IPS DF 6.9 (cell line): ENCODE measurements around the gene APOLD1.
"Not testable (repeated sequence)": the region's sequence is repeated elsewhere in the genome, so short reads cannot be mapped to it uniquely, and the experiment has no call there.

Experiments used
- DNase-seq: peaks from one replicate; pipeline ENCODE4 v3.0.0-alpha.2; 2013; ENCODE audit warnings: low read depth, low spot score
- H3K27ac ChIP-seq: one replicate; pipeline ENCODE4 v1.5.1; 2013; ENCODE audit warnings: low read length, control low read depth
- H3K27me3 ChIP-seq: 2 replicates; pipeline ENCODE4 v1.6.1; 2013; ENCODE audit warnings: mild to moderate bottlenecking, low read length; ENCODE audit not compliant: control insufficient read depth, insufficient read depth
- H3K36me3 ChIP-seq: 2 replicates; pipeline ENCODE4 v1.6.1; 2013; ENCODE audit warnings: low read length; ENCODE audit not compliant: control insufficient read depth, insufficient read depth
- H3K4me1 ChIP-seq: 2 replicates; pipeline ENCODE4 v1.6.1; 2013; ENCODE audit warnings: low read length; ENCODE audit not compliant: control insufficient read depth, insufficient read depth
- H3K4me3 ChIP-seq: 2 replicates; pipeline ENCODE4 v1.5.1; 2013; ENCODE audit warnings: mild to moderate bottlenecking, low read length
- H3K9me3 ChIP-seq: 2 replicates; pipeline ENCODE4 v1.6.1; 2013; ENCODE audit warnings: low read length, inconsistent platforms; ENCODE audit not compliant: control insufficient read depth, insufficient read depth
- WGBS: extraction: QIAGEN DNeasy Blood & Tissue Kit; methylation state at CpG from one replicate; pipeline ENCODE4 v1.1.7; 2013; ENCODE audit warnings: mixed read lengths, missing lambda C conversion rate; ENCODE audit not compliant: insufficient read length, insufficient coverage; 5-methylcytosine and 5-hydroxymethylcytosine counted together

Gene APOLD1

DNA sequence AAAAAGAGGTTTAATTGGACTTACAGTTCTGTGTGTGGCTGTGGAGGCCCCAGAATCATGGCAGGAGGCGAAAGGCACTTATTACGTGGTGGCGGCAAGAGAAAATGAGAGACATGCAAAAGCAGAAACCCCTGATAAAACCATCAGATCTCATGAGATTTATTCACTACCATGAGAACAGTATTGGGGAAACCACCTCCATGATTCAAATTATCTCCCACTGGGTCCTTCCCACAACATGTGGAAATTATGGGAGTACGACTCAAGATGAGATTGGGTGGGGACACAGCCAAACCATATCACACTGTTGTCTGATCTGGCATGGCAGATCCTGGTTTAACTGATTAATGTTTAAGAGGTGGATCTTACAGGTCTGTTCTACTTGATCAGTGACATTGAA is 33.2 kb downstream of the APOLD1 start:
- no CpG with 5 or more reads among the region's 4 CpGs for WGBS
- Histone ChIP-seq H3K27ac (no peak overlapping the region), H3K36me3 (peaks cover 5% of the 10 kb centered on the region; the same call in 1 of the 2 replicates), H3K27me3 (no peaks in the 10 kb centered on the region), H3K4me1 (no peaks in the 10 kb centered on the region), H3K9me3 (no peaks in the 10 kb centered on the region), H3K4me3 (no peak overlapping the region)
- DNase-seq, result no peak

- Histone ChIP-seq H3K36me3 (peaks cover 8% of the 10 kb centered on the region; the same call in 1 of the 2 replicates), H3K4me1 (no peaks in the 10 kb centered on the region), H3K9me3 (no peaks in the 10 kb centered on the region), H3K27me3 (no peaks in the 10 kb centered on the region), H3K4me3 (no peak overlapping the region), H3K27ac (no peak overlapping the region)
- WGBS, result no CpG with 5 or more reads among the region's 2 CpGs
- no peak for DNase-seq
Measured at GRCh38 chr12:12819221-12819620, 33.8 kb downstream of the APOLD1 start.

- no peak for DNase-seq
- H3K36me3 ChIP-seq, result peaks cover 12% of the 10 kb centered on the region; the same call in 1 of the 2 replicates
- H3K27ac ChIP-seq, result no peak overlapping the region
Measured at GRCh38 chr12:12819752-12820311, 34.4 kb downstream of the APOLD1 start.

DNA sequence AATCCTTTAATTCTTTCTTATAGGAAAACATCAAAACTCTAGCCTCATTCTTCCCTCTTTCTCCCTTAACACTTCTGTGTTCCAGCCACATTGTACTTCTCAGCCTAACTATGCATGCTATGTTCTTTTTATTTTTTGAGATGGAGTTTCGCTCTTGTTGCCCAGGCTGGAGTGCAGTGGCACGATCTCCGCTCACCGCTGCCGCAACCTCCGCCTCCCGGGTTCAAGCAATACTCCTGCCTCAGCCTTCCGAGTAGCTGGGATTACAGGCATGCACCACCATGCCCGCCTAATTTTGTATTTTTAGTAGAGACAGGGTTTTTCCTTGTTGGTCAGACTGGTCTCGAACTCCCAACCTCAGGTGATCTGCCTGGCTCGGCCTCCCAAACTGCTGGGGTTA is 34.9 kb downstream of the APOLD1 start:
- not testable (repeated sequence) for H3K9me3 ChIP-seq, H3K27me3 ChIP-seq, H3K27ac ChIP-seq, H3K4me1 ChIP-seq, DNase-seq, H3K4me3 ChIP-seq
- no CpG with 5 or more reads among the region's 11 CpGs for WGBS
- H3K36me3 ChIP-seq, result peaks cover 15% of the 10 kb centered on the region; the same call in 1 of the 2 replicates

More at GRCh38 chr12:12819752-12820311, 34.4 kb downstream of the APOLD1 start:
- Histone ChIP-seq H3K4me3 (no peak overlapping the region), H3K9me3 (no peaks in the 10 kb centered on the region), H3K4me1 (no peaks in the 10 kb centered on the region), H3K27me3 (no peaks in the 10 kb centered on the region)
- no CpG with 5 or more reads among the region's 2 CpGs for WGBS

DNA sequence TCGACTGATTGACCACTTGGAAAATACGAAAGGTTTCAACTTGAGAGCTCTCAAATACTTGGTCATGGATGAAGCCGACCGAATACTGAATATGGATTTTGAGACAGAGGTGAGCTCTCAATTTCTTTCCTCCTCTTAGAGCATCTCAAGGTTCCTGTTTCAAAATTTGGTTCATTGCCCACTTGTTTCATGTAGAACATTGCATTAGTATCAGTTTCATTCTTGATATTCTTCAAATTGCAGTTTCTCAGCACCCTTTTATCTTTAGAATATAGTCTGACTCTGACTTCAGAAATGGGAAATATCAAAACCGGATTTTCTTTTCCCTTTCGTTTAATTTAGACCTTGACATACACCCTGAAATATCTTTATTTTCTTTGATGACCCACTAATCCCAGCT is 36.5 kb downstream of the APOLD1 start:
- Histone ChIP-seq H3K4me1 (no peaks in the 10 kb centered on the region), H3K9me3 (no peaks in the 10 kb centered on the region), H3K4me3 (no peak overlapping the region), H3K27ac (no peak overlapping the region), H3K27me3 (no peaks in the 10 kb centered on the region), H3K36me3 (peaks cover 19% of the 10 kb centered on the region; the same call in 1 of the 2 replicates)
- DNase-seq, result no peak
- no CpG with 5 or more reads among the region's 6 CpGs for WGBS

- Histone ChIP-seq H3K27ac (no peak overlapping the region), H3K36me3 (peaks cover 25% of the 10 kb centered on the region; the same call in 1 of the 2 replicates), H3K9me3 (no peaks in the 10 kb centered on the region), H3K4me3 (no peak overlapping the region), H3K27me3 (no peaks in the 10 kb centered on the region), H3K4me1 (no peaks in the 10 kb centered on the region)
- no peak for DNase-seq
- WGBS, result no CpG with 5 or more reads among the region's 4 CpGs
Measured at GRCh38 chr12:12822886-12823285, 37.4 kb downstream of the APOLD1 start.

DNA sequence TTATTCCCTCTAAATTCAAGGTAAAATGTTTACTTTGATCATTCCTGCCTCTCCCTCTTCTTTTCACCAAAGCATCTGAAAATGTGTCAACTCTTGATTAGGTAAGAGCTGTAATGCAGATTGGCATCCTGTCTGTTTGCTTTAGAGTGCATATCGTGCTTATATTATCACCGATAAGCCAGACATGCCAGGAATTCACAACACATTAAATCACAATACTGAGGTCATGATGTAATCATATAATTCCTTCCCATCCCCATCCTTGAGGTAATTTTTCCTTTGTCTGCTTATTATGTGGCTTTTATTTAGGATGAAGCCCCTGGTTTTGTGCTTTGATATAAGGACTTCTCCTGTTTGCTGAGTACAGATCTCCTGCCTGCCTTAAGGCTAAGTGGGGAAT is 37.8 kb downstream of the APOLD1 start:
- H3K4me3 ChIP-seq, result no peak overlapping the region
- no CpG with 5 or more reads among the region's 2 CpGs for WGBS
- H3K9me3 ChIP-seq, result no peaks in the 10 kb centered on the region
- H3K4me1 ChIP-seq, result no peaks in the 10 kb centered on the region
- H3K27me3 ChIP-seq, result no peaks in the 10 kb centered on the region
- no peak for DNase-seq
- peaks cover 25% of the 10 kb centered on the region; the same call in 1 of the 2 replicates for H3K36me3 ChIP-seq
- H3K27ac ChIP-seq, result no peak overlapping the region

DNA sequence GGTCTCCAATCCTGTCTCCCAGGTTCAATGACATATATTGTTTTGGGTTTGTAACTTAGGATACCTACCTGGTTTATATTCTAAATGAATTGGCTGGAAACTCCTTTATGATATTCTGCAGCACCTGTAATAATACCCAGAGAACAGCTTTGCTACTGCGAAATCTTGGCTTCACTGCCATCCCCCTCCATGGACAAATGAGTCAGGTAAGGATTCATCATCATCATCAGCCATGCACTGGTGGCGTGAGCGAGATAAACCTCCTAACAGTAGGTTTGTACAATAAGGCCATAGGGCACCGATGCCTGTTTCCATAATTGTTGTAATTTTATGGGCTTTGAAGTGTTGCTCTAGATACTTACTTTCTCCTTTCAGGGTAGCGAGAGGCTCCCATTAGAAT is 38.4 kb downstream of the APOLD1 start:
- no peak overlapping the region for H3K27ac ChIP-seq
- H3K27me3 ChIP-seq, result no peaks in the 10 kb centered on the region
- H3K4me3 ChIP-seq, result no peak overlapping the region
- DNase-seq, result no peak
- peaks cover 25% of the 10 kb centered on the region; the same call in 1 of the 2 replicates for H3K36me3 ChIP-seq
- no CpG with 5 or more reads among the region's 5 CpGs for WGBS
- no peaks in the 10 kb centered on the region for H3K9me3 ChIP-seq
- H3K4me1 ChIP-seq, result no peaks in the 10 kb centered on the region

DNA sequence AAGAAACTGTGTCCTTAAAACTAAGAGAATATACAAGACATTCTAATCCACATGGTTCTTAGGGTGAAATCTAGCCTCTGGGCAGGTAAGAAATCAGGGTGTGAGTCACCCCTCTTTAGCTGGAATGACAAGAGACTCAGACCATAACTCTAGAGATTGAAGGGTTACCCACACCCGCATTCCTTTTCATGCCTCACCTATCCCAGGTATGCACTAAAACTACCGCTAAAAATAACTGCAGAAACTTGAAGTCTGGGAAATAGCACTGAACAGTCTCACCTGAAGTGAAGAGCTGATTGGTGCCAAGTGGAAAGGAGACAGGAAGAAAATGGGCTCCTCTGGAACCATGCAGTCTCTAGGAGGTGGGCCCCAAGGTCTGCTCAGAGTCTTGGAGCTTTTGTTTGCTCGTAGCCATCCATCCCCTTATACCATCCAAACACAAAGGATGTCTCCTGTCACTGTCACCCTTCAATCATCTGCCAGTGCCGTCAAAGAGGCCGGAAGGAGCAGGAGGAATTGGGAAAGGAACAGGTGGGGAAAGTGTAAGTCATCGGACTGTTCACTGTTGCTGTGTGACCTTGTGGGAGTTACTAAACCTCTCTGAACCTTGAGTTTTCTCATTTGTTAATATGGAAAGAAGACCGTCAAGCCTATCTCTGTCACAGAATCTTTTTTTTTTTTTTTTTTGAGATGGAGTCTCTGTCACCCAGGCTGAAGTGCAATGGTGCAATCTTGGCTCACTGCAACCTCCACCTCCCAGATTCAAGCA is 50.1 kb downstream of the APOLD1 start:
- Histone ChIP-seq H3K9me3 (no peaks in the 10 kb centered on the region), H3K4me3 (no peak overlapping the region), H3K4me1 (no peaks in the 10 kb centered on the region; the same call in 1 of the 2 replicates), H3K27me3 (no peaks in the 10 kb centered on the region), H3K27ac (no peak overlapping the region), H3K36me3 (peaks cover 10% of the 10 kb centered on the region; the same call in 1 of the 2 replicates)
- DNase-seq, result no peak
- WGBS, result no CpG with 5 or more reads among the region's 7 CpGs

DNA sequence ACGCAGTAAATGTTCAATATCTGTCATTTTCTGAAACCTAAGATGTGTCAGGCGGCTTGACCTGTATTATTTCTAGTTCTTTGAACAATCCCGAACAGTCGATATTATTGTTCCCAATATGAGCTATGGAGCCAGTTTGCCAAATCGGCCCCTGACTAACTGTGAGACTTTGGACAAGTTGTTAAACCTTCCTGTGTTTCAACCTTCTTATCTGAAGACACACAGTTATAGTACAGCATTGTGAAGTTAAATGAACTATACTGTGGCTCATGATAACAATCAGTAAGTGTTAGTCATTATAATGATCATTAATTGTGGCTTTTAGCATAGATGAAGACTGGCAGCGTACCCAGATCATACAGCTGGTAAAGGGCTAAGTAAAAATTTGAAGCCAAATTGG is 51.1 kb downstream of the APOLD1 start:
- no peak overlapping the region for H3K27ac ChIP-seq
- no peaks in the 10 kb centered on the region for H3K9me3 ChIP-seq
- no peaks in the 10 kb centered on the region for H3K27me3 ChIP-seq
- DNase-seq, result no peak
- H3K4me3 ChIP-seq, result no peak overlapping the region
- no CpG with 5 or more reads among the region's 6 CpGs for WGBS
- H3K4me1 ChIP-seq, result no peaks in the 10 kb centered on the region; the same call in 1 of the 2 replicates
- H3K36me3 ChIP-seq, result peaks cover 7% of the 10 kb centered on the region; the same call in 1 of the 2 replicates
